HepG2 (cell line): ENCODE results near the gene IL1RAPL1. TPM values are rescaled to one million over a fixed set of nuclear protein-coding genes. Genes with fewer than 3 reads are reported as not detected.

Experiments
- ATAC-seq: fragments of 200-7000 bp; cut with Tn5 transposase; 3 replicates; pipeline ENCODE4 v1.9.1; 2020; ENCODE audit warnings: mild to moderate bottlenecking, moderate library complexity
- BruUV-seq: library from RNA; stranded (reverse); fragments of 400-500 nt; replicated peaks from 2 replicates; lab custom pipeline; 2021; lab: Mats Ljungman, UMichigan
- CTCF ChIA-PET: fragments of 300-600 bp; formaldehyde crosslinking; extraction: SDS; loops from one replicate; lab custom pipeline; 2021; ENCODE audit warnings: low total read pairs, inconsistent platforms, low intra/inter-chr PET ratio; lab: Yijun Ruan, JAX
- POLR2A ChIA-PET: fragments of 350-600 bp; sonication (Branson Sonifier 250); formaldehyde crosslinking; loops from one replicate; lab custom pipeline; 2020; ENCODE audit warnings: antibody characterized with exemption, inconsistent platforms; lab: Yijun Ruan, JAX
- DNase-seq: peaks from one replicate; pipeline ENCODE4 v3.0.0-alpha.2; 2015; ENCODE audit warnings: low spot score
- FAIRE-seq: peaks from 3 replicates; lab custom pipeline; 2011; peaks lifted over from hg19 to GRCh38; lab: Jason Lieb, UNC
- H2AFZ ChIP-seq: one replicate; pipeline ENCODE4 v1.6.1; 2011; ENCODE audit warnings: low read length, inconsistent platforms
- H3K27ac ChIP-seq: fragments of 300-600 bp; 3 replicates; pipeline ENCODE4 v1.8.0; 2011; ENCODE audit warnings: mixed run types, mild to moderate bottlenecking, mixed read lengths, low read length, inconsistent platforms; ENCODE audit not compliant: insufficient read depth; ENCODE audit errors: extremely low read length
- H3K27me3 ChIP-seq, 2 experiments: fragments of 200-600 bp in 1 of 2; 2 replicates in 1 of 2; 3 replicates in 1 of 2; pipeline versions ENCODE4 v1.6.0 to v1.8.0; 2011; ENCODE audit warnings: low read length in 2 of 2, mild to moderate bottlenecking in 2 of 2, moderate library complexity in 2 of 2, inconsistent platforms in 1 of 2; ENCODE audit not compliant: insufficient read depth in 2 of 2, control insufficient read depth in 1 of 2
- H3K36me3 ChIP-seq, 2 experiments: fragments of 200-600 bp in 1 of 2; replicated peaks in 1 of 2; 2 replicates in 1 of 2; 3 replicates in 1 of 2; pipeline versions ENCODE4 v1.5.1 to v1.8.0; 2011; ENCODE audit warnings: low read length in 2 of 2, inconsistent platforms in 1 of 2; ENCODE audit not compliant: insufficient read depth in 2 of 2, control insufficient read depth in 1 of 2
- H3K4me1 ChIP-seq: 2 replicates; pipeline ENCODE4 v1.5.1; 2012; ENCODE audit warnings: low read length, inconsistent platforms; ENCODE audit not compliant: insufficient read depth
- H3K4me2 ChIP-seq: 2 replicates; pipeline ENCODE4 v1.6.0; 2011; ENCODE audit warnings: low read depth, low read length, inconsistent platforms
- H3K4me3 ChIP-seq, 3 experiments: fragments of 200-600 bp in 1 of 3; sonication (generic), shearing (Covaris generic) in 1 of 3; replicated peaks in 1 of 3; 2 replicates each; pipeline ENCODE4 v1.5.1; 2011 to 2016; ENCODE audit warnings: low read length in 3 of 3, inconsistent platforms in 2 of 3, low read depth in 2 of 3, mild to moderate bottlenecking in 2 of 3, control low read depth in 1 of 3, mixed read lengths in 1 of 3; ENCODE audit not compliant: insufficient read depth in 1 of 3
- H3K79me2 ChIP-seq: one replicate; pipeline ENCODE4 v1.6.1; 2011; ENCODE audit warnings: low read length, inconsistent platforms; ENCODE audit not compliant: insufficient read depth
- H3K9ac ChIP-seq: 2 replicates; pipeline ENCODE4 v1.6.0; 2011; ENCODE audit warnings: mild to moderate bottlenecking, low read depth, low read length, inconsistent platforms; ENCODE audit not compliant: insufficient read depth
- H3K9me3 ChIP-seq: 2 replicates; pipeline ENCODE4 v1.5.1; 2012; ENCODE audit warnings: mild to moderate bottlenecking, low read length
- H4K20me1 ChIP-seq: 2 replicates; pipeline ENCODE4 v1.6.0; 2011; ENCODE audit warnings: inconsistent platforms, mild to moderate bottlenecking, low read length, moderate library complexity; ENCODE audit not compliant: insufficient read depth
- ERF ChIP-seq: IDR thresholded peaks from 2 replicates; pipeline ENCODE4 v1.6.1; 2018; ENCODE audit warnings: missing biosample characterization, missing genetic modification reagents
- HINFP ChIP-seq: sonication (generic); formaldehyde crosslinking; IDR thresholded peaks from 2 replicates; pipeline ENCODE4 v1.4.0; 2020; ENCODE audit warnings: low read depth, mild to moderate bottlenecking, missing genetic modification reagents
- HOXA3 ChIP-seq: sonication (generic); formaldehyde crosslinking; IDR thresholded peaks from 2 replicates; pipeline ENCODE4 v1.5.0; 2020; ENCODE audit warnings: missing genetic modification reagents
- MIXL1 ChIP-seq: IDR thresholded peaks from 2 replicates; pipeline ENCODE4 v1.6.1; 2016
- MYNN ChIP-seq: sonication (generic); formaldehyde crosslinking; IDR thresholded peaks from 2 replicates; pipeline ENCODE4 v1.4.0; 2020; ENCODE audit warnings: mild to moderate bottlenecking, low read depth, missing genetic modification reagents
- PHF20 ChIP-seq: sonication (generic); formaldehyde crosslinking; IDR thresholded peaks from 2 replicates; pipeline ENCODE4 v1.5.0; 2020; ENCODE audit warnings: mild to moderate bottlenecking, missing genetic modification reagents
- POLR2AphosphoS2 ChIP-seq: IDR thresholded peaks from 2 replicates; pipeline ENCODE4 v1.6.1; 2011; ENCODE audit warnings: low read depth, low read length, improper control_type of control experiment
- RBAK ChIP-seq: sonication (generic); formaldehyde crosslinking; IDR thresholded peaks from 2 replicates; pipeline ENCODE4 v1.5.1; 2020; ENCODE audit warnings: mild to moderate bottlenecking, missing genetic modification reagents
- REPIN1 ChIP-seq: sonication (generic); formaldehyde crosslinking; IDR thresholded peaks from 2 replicates; pipeline ENCODE4 v1.8.0; 2022; ENCODE audit warnings: missing genetic modification reagents, low read depth, mild to moderate bottlenecking, borderline replicate concordance
- ZNF749 ChIP-seq: sonication (generic); formaldehyde crosslinking; IDR thresholded peaks from 2 replicates; pipeline ENCODE4 v1.8.0; 2022; ENCODE audit warnings: mild to moderate bottlenecking, missing genetic modification reagents, moderate library complexity, borderline replicate concordance
- ZNF761 ChIP-seq: sonication (generic); formaldehyde crosslinking; conservative IDR thresholded peaks from 2 replicates; pipeline ENCODE4 v1.4.0; 2020; ENCODE audit warnings: mild to moderate bottlenecking, missing genetic modification reagents
- ZNF800 ChIP-seq: sonication (generic); formaldehyde crosslinking; IDR thresholded peaks from 2 replicates; pipeline ENCODE4 v1.4.0; 2020; ENCODE audit warnings: missing genetic modification reagents
- WGBS: methylation state at CpG from one replicate; pipeline ENCODE4 v1.1.6; 2017; ENCODE audit warnings: low lambda C conversion rate; 5-methylcytosine and 5-hydroxymethylcytosine counted together
- in situ Hi-C: cut with HindIII; loops from 2 replicates; pipeline ENCODE4 v1.10.0; 2017; ENCODE audit warnings: low pct_unique_long_range_greater_than_20kb; ENCODE audit not compliant: extremely low pct_ligation_motif_present
- intact Hi-C: fragments of 100-400 bp; cut with micrococcal nuclease; formaldehyde crosslinking; loops from one replicate; pipeline ENCODE4 v1.10.0; 2022; ENCODE audit not compliant: unreplicated experiment
- polyA plus RNA-seq, 8 experiments: library from polyadenylated mRNA; depleted of rRNA in 3 of 8; stranded (reverse) in 7 of 8; unstranded in 1 of 8; fragments of >200 nt; fragmentation: Illumina TruSeq in 4 of 8; extraction: Trizol in 4 of 8; gene quantifications; 2 replicates each; pipeline versions ENCODE4 v1.2.1 to v1.2.3, GENCODE V29; 2011 to 2016; ENCODE audit warnings: low read depth in 4 of 8, missing spikeins in 1 of 8, mixed read lengths in 1 of 8; ENCODE audit not compliant: insufficient read depth in 1 of 8
- total RNA-seq, 5 experiments: library from RNA; depleted of rRNA; stranded (reverse); fragments of >200 nt; fragmentation: Illumina TruSeq; extraction: Trizol; gene quantifications; 2 replicates each; pipeline ENCODE4 v1.2.3, GENCODE V29; 2016; ENCODE audit warnings: low read depth in 1 of 5
- TF ChIP-seq, protein P1 (sequence below): sonication (generic); formaldehyde crosslinking; IDR thresholded peaks from 2 replicates; pipeline ENCODE4 v1.5.0; 2020; ENCODE audit warnings: mild to moderate bottlenecking, missing genetic modification reagents, borderline replicate concordance
- TF ChIP-seq, protein P2 (sequence below): sonication (generic); formaldehyde crosslinking; IDR thresholded peaks from 2 replicates; pipeline ENCODE4 v1.5.0; 2020; ENCODE audit warnings: mild to moderate bottlenecking, missing genetic modification reagents, moderate library complexity

Gene IL1RAPL1
- total and polyA plus RNA-seq, 2 of the 13 experiments (the other 11 are each of a cell fraction or from before 2014, with no cell fraction given) = 0.04 TPM; not detected in 1

DNA sequence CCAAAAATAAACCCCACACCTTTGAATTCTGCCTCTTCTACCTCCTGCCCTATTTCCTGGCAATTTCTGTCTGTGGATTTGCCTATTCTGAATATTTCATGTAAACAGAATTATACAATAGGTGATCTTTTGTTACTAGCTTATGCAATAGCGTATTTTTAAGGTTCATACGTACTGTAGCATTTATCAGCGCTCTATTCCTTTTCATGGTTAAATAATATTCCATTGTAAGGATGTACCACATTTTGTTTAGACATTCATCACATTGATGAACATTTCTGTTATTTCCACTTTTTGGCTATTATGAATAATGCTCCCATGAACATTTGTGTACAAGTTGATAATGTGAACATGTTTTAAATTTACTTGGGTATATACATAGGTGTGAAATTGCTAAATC lies 847.7 kb downstream of the IL1RAPL1 start:
- H3K9me3 ChIP-seq = no peaks in the 10 kb centered on the region
- no peaks in the 10 kb centered on the region for H3K27me3 ChIP-seq
- H4K20me1 ChIP-seq = no peaks in the 10 kb centered on the region
- POLR2A ChIA-PET = no interaction called here
- no peak for FAIRE-seq
- no peak for ATAC-seq
- CTCF ChIA-PET = no interaction called here
- H3K4me1 ChIP-seq = no peaks in the 10 kb centered on the region
- intact Hi-C loops (no loop called here), in situ Hi-C loops (no loop called here)
- H2AFZ ChIP-seq = no peak overlapping the region
- no peak for DNase-seq
- no peaks in the 10 kb centered on the region for H3K36me3 ChIP-seq
- no TSS peak for BruUV-seq
- no peaks in the 10 kb centered on the region for H3K79me2 ChIP-seq
- H3K4me2 ChIP-seq = no peak overlapping the region
- WGBS = 58% methylated on average over 3 of the region's 3 CpGs
- TF ChIP-seq ZNF761 (CRISPR knock-in tag) (no peak), PHF20 (no peak), REPIN1 (no peak), ZNF800 (CRISPR knock-in tag) (no peak), ERF (CRISPR knock-in tag) (no peak), HOXA3 (CRISPR knock-in tag) (no peak), POLR2AphosphoS2 (no peak), MYNN (CRISPR knock-in tag) (no peak), MIXL1 (CRISPR knock-in tag) (no peak), RBAK (no peak), ZNF749 (CRISPR knock-in tag) (no peak), HINFP (no peak)
- TF ChIP-seq, protein P1, sequence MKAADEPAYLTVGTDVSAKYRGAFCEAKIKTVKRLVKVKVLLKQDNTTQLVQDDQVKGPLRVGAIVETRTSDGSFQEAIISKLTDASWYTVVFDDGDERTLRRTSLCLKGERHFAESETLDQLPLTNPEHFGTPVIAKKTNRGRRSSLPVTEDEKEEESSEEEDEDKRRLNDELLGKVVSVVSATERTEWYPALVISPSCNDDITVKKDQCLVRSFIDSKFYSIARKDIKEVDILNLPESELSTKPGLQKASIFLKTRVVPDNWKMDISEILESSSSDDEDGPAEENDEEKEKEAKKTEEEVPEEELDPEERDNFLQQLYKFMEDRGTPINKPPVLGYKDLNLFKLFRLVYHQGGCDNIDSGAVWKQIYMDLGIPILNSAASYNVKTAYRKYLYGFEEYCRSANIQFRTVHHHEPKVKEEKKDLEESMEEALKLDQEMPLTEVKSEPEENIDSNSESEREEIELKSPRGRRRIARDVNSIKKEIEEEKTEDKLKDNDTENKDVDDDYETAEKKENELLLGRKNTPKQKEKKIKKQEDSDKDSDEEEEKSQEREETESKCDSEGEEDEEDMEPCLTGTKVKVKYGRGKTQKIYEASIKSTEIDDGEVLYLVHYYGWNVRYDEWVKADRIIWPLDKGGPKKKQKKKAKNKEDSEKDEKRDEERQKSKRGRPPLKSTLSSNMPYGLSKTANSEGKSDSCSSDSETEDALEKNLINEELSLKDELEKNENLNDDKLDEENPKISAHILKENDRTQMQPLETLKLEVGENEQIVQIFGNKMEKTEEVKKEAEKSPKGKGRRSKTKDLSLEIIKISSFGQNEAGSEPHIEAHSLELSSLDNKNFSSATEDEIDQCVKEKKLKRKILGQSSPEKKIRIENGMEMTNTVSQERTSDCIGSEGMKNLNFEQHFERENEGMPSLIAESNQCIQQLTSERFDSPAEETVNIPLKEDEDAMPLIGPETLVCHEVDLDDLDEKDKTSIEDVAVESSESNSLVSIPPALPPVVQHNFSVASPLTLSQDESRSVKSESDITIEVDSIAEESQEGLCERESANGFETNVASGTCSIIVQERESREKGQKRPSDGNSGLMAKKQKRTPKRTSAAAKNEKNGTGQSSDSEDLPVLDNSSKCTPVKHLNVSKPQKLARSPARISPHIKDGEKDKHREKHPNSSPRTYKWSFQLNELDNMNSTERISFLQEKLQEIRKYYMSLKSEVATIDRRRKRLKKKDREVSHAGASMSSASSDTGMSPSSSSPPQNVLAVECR (CRISPR knock-in tag) = no peak
- TF ChIP-seq, protein P2, sequence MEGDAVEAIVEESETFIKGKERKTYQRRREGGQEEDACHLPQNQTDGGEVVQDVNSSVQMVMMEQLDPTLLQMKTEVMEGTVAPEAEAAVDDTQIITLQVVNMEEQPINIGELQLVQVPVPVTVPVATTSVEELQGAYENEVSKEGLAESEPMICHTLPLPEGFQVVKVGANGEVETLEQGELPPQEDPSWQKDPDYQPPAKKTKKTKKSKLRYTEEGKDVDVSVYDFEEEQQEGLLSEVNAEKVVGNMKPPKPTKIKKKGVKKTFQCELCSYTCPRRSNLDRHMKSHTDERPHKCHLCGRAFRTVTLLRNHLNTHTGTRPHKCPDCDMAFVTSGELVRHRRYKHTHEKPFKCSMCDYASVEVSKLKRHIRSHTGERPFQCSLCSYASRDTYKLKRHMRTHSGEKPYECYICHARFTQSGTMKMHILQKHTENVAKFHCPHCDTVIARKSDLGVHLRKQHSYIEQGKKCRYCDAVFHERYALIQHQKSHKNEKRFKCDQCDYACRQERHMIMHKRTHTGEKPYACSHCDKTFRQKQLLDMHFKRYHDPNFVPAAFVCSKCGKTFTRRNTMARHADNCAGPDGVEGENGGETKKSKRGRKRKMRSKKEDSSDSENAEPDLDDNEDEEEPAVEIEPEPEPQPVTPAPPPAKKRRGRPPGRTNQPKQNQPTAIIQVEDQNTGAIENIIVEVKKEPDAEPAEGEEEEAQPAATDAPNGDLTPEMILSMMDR (CRISPR knock-in tag) = no peak
- H3K4me3 ChIP-seq = no peak overlapping the region
- no peak overlapping the region for H3K9ac ChIP-seq
- H3K27ac ChIP-seq = no peak overlapping the region
